NB4 (cell line): ENCODE data around the gene SPPL2B.

Experiments used
- DNase-seq: peaks from one replicate; pipeline ENCODE4 v3.0.0; 2010; ENCODE audit warnings: low read depth
- H3K4me3 ChIP-seq: one replicate; pipeline ENCODE4 v1.5.1; 2011; ENCODE audit warnings: mild to moderate bottlenecking, low read depth, low read length, moderate library complexity
- CTCF ChIP-seq: IDR thresholded peaks from one replicate; pipeline ENCODE4 v1.5.1; 2012; ENCODE audit warnings: low read depth, low read length
- MAX ChIP-seq: IDR thresholded peaks from 2 replicates; pipeline ENCODE4 v1.6.1; 2011; ENCODE audit warnings: low read depth, low read length
- MYC ChIP-seq: IDR thresholded peaks from 2 replicates; pipeline ENCODE4 v1.6.1; 2011; ENCODE audit warnings: low read depth, low read length
- POLR2A ChIP-seq: IDR thresholded peaks from 2 replicates; pipeline ENCODE4 v1.6.1; 2011; ENCODE audit warnings: mild to moderate bottlenecking; ENCODE audit not compliant: insufficient read length; ENCODE audit errors: extremely low read depth

The SPPL2B gene

GRCh38 chr19:2340496-2341243, 12.2 kb downstream of the SPPL2B start:
- no peak for TF ChIP-seq CTCF
- no peak for TF ChIP-seq MYC
- no peak for TF ChIP-seq POLR2A
- no peak for TF ChIP-seq MAX
- H3K4me3 ChIP-seq: no peak overlapping the region
- DNase-seq: no peak

- TF ChIP-seq MYC: no peak
- no peak for TF ChIP-seq CTCF
- no peak overlapping the region for H3K4me3 ChIP-seq
- DNase-seq: no peak
These were observed 12.8 kb downstream of the SPPL2B start for GRCh38 chr19:2341244-2341751.

- no peak overlapping the region for H3K4me3 ChIP-seq
- TF ChIP-seq CTCF (no peak), MYC (no peak), POLR2A (no peak), MAX (no peak)
- no peak for DNase-seq
These were observed 13.5 kb downstream of the SPPL2B start for GRCh38 chr19:2341982-2342381.

GRCh38 chr19:2342656-2343288, 14.3 kb downstream of the SPPL2B start:
- TF ChIP-seq POLR2A (no peak), MYC (no peak), MAX (no peak), CTCF (no peak)
- DNase-seq: no peak
- H3K4me3 ChIP-seq: no peak overlapping the region

GRCh38 chr19:2343289-2343982, 15.0 kb downstream of the SPPL2B start:
- no peak for DNase-seq
- TF ChIP-seq CTCF: no peak
- no peak for TF ChIP-seq POLR2A
- TF ChIP-seq MYC: no peak
- no peak for TF ChIP-seq MAX
- no peak overlapping the region for H3K4me3 ChIP-seq
